VCaP (cell line): ENCODE measurements around the gene RGS16.

Experiments used
- H3K27ac ChIP-seq: fragments of 450-650 bp; 2 replicates; pipeline ENCODE4 v1.5.1; 2017
- TF ChIP-seq, protein P1 (sequence below): fragments of 450-650 bp; conservative IDR thresholded peaks from 2 replicates; pipeline ENCODE4 v1.5.1; 2017; ENCODE audit warnings: mild to moderate bottlenecking, moderate library complexity

RGS16 gene

DNA sequence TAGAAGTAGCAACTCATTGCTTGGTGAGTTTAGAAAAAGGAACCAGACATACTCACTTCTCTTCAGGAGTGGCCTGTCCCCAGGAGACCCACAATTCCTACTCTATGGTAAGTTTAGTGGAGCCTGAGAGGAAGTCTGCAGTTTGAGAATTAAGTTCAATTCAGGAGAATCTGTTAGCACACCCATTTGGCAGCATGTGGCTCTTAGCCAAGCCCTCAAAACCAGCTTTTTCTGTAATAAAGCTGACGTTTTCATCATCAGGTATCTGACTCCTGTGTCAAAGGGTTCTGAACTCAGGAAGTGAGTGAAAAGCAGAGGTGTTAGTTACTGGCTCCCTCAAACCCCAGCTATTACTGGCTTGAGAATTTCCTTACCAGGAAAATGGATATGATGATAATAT, 20.4 kb upstream of the RGS16 start:
- no peak overlapping the region for H3K27ac ChIP-seq
- TF ChIP-seq, protein P1, sequence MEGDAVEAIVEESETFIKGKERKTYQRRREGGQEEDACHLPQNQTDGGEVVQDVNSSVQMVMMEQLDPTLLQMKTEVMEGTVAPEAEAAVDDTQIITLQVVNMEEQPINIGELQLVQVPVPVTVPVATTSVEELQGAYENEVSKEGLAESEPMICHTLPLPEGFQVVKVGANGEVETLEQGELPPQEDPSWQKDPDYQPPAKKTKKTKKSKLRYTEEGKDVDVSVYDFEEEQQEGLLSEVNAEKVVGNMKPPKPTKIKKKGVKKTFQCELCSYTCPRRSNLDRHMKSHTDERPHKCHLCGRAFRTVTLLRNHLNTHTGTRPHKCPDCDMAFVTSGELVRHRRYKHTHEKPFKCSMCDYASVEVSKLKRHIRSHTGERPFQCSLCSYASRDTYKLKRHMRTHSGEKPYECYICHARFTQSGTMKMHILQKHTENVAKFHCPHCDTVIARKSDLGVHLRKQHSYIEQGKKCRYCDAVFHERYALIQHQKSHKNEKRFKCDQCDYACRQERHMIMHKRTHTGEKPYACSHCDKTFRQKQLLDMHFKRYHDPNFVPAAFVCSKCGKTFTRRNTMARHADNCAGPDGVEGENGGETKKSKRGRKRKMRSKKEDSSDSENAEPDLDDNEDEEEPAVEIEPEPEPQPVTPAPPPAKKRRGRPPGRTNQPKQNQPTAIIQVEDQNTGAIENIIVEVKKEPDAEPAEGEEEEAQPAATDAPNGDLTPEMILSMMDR: no peak

DNA sequence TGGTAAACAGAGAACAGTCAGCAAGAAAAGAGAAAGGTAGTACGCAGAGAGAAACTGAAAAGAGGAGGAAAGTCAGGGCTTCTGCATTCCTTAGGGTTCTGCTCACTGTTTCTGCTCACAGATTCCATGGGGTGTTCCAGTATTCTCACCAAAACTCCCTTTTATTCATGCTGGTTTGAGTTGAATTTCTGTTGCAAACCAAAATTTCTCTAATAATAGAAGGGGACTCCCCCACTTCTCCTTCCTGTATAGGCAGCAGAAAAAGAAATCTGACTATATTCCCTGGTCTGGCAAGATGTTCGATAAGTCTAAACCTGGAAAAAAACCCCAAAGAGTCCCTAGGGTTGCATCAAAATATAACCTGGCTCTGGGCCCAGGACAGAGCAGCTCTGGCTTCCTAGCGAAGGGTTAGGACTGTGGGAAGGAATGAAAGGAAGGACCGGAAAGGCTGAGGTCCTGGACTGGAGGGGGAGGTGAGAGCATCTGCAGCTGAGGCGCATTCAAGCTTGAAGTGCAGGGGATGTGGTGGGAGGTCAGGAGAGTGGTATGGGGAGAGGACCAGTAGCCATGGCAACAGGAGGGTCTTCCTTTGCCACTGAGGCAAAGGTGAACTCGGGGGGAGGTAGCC, 18.8 kb upstream of the RGS16 start:
- no peak overlapping the region for H3K27ac ChIP-seq
- TF ChIP-seq, protein P1: no peak

DNA sequence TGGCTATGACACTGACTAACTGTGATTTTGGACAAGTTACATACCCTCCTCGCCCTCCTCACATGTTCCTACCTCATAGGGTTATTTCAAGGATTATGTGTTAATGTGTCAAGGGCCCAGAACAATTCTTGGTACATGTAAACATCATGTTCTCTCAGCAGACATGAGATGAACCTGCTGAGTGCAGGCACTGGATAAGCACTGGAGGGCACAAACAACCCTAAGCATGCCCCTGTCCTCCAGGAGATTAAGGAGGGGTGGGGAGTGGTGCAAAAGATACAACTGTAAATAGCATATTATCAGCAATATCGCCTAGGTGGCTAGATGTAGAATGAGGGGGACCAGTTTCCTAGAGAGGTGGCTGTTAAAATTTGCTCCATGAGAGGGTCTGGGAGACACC, 17.7 kb upstream of the RGS16 start:
- H3K27ac ChIP-seq: no peak overlapping the region
- TF ChIP-seq, protein P1: no peak

DNA sequence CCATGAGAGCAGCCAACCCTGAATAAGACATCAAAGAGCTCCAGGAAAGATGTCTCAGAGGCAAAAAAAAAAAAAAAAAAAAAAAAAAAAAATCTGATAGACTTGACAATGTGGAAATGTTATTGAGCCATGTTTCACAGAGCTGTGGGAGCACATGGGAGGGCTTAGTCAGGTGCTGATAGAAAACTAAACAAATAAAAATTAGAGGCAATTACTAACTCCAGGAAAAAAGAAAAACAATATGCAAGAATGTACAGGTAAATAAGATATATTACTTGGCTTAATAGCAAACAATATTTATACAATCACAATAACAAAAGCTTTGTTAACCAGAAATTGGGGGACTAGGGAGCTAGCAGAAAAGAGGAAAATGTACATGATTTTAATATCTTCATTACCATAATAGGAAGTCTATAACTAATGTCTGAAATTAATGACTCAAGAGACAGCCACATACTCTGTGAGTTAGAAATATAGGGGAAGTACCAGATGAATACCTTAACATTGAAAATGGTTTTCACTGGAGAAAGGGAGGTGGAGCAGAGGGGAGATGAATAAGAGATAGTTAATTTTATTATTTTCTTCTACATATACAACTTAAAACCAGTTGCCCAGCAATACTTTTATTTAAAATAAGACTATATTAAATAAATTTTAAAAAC, 16.9 kb upstream of the RGS16 start:
- no peak overlapping the region for H3K27ac ChIP-seq
- TF ChIP-seq, protein P1: no peak

DNA sequence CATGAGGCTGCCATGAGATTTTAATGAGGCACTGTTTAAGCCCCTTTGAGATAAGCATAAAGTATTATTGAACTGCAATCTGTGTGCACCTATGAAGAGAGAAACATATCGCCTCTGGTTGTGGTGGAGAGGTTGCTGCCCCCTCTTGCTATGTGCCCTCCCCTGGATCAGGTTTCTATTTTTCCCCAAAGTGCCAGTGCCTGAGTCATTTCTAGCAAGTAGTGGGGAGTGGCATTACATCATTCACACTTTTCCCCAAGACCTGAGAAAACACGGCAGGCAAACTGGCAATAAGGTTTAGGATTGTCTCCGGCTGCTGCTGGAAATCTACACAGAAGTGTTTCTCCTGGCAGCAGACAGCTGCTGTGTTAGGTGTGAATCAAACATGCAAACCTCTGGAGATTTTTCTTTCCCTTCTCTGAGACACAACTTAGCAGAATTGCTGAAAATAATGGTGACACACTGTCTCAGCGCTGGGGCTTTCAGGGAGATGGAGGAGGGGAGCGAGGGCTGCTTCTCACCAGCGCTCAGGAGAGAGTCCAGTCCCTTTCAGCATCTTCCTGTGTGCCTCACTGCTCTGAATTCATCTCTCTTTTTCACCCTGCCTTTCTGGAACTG, 13.7 kb upstream of the RGS16 start:
- TF ChIP-seq, protein P1: no peak
- H3K27ac ChIP-seq: peak overlapping the region; percentile 70

DNA sequence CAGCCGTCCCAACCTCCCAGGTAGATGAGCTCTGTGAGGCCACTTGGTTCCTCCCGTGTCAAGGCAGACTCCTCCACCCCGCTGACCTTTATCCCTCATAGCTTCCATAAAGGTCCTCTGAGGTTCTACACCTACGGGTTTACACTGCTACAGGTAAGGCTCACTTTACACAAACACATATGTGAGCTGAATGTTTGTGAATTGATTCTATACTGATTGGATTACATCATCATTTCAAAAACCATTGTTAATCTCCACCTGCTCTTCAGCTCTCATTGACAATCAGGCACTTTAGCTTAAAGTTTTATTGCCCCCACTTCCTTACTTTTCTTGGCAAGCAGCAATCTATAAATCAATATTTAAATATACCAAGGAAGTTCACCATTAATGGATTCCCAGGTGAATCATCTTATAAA, 12.8 kb upstream of the RGS16 start:
- TF ChIP-seq, protein P1: no peak
- peak overlapping the region; percentile 70 for H3K27ac ChIP-seq

DNA sequence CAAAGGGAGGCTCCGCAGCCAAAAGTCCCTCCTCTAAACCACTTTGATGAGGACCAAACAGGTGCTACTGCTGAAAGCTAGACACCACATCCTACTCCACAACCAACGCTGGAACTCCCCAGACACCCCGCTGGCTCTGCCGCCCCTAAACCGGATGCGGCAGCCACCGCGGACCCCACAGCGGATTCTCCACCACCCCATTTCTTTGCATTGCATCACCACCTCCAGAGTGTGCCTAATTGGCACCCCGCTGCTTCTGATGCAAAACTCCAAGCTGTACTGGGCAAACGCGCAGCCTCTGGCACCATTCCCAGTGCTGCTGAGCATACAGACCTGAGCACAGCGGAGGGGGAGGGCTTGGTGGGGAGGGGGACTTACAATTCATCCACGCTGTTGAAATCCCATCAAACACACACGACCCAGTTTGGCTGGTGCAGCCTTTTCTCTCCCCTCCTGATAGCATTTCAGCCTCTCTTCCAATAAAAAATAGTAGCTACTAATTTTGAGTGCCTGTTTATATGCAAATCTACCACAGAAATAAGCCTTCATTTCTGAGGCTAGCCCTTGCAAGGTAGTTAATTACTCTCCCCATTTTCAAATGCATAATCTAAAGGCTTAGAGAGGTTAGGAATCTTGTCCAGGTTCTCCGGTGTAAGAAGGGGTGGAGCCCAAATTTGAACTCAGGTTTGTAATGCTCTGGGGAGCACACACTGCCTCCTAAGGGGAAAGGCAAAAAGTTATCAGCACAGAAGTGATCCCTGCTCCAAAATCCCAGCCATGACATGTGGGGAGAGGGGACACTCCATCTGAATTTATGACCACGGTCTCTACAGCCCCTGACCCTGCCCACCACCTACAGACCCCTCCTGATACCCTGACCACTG, 12.2 kb upstream of the RGS16 start:
- TF ChIP-seq, protein P1: no peak
- H3K27ac ChIP-seq: peak overlapping the region; percentile 70
